H1 (cell line): ENCODE measurements around the gene CCL4. TPM values are rescaled to one million over a fixed set of nuclear protein-coding genes. Genes with fewer than 3 reads are reported as not detected.

Source experiments
- BRCA1 ChIP-seq: IDR thresholded peaks from 2 replicates; pipeline ENCODE4 v1.6.1; 2012; ENCODE audit warnings: low read depth, low read length, improper control_type of control experiment
- SAP30 ChIP-seq: fragments of 300-600 bp; sonication (generic); IDR thresholded peaks from 2 replicates; pipeline ENCODE4 v1.7.1; 2012; ENCODE audit warnings: low read length, moderate library complexity, mild to moderate bottlenecking, inconsistent platforms; ENCODE audit not compliant: insufficient read depth, insufficient replicate concordance
- TCF12 ChIP-seq: IDR thresholded peaks from 2 replicates; pipeline ENCODE4 v1.6.1; 2011; ENCODE audit warnings: low read depth, mild to moderate bottlenecking, low read length
- polyA plus RNA-seq, 7 experiments: library from polyadenylated mRNA; depleted of rRNA in 3 of 7; stranded (reverse) in 5 of 7; unstranded in 2 of 7; fragments of >200 nt in 5 of 7; fragments of 200-250 nt in 2 of 7; gene quantifications; 1 replicate in 5 of 7; 2 replicates in 1 of 7; 4 replicates in 1 of 7; pipeline versions ENCODE4 v1.2.1 to v1.2.3, GENCODE V29; 2011 to 2013; ENCODE audit warnings: missing spikeins in 2 of 7, mixed read lengths in 2 of 7
- total RNA-seq: library from RNA; stranded (reverse); fragmentation: NEBNext Ultra II Directional; extraction: Animal tissue kit (Norgen Biotek cat#: 25700); gene quantifications from 2 replicates; pipeline ENCODE4 v1.2.1, GENCODE V29; 2021
- TF ChIP-seq, protein P1 (sequence below): fragments of 300-600 bp; sonication (generic); IDR thresholded peaks from 2 replicates; pipeline ENCODE4 v1.7.1; 2012; ENCODE audit warnings: low read length, moderate library complexity, mild to moderate bottlenecking, inconsistent platforms; ENCODE audit not compliant: insufficient replicate concordance

CCL4 gene
- total and polyA plus RNA-seq, 2 of the 8 experiments (the other 6 are each of a cell fraction or from before 2014, with no cell fraction given), result not detected

DNA sequence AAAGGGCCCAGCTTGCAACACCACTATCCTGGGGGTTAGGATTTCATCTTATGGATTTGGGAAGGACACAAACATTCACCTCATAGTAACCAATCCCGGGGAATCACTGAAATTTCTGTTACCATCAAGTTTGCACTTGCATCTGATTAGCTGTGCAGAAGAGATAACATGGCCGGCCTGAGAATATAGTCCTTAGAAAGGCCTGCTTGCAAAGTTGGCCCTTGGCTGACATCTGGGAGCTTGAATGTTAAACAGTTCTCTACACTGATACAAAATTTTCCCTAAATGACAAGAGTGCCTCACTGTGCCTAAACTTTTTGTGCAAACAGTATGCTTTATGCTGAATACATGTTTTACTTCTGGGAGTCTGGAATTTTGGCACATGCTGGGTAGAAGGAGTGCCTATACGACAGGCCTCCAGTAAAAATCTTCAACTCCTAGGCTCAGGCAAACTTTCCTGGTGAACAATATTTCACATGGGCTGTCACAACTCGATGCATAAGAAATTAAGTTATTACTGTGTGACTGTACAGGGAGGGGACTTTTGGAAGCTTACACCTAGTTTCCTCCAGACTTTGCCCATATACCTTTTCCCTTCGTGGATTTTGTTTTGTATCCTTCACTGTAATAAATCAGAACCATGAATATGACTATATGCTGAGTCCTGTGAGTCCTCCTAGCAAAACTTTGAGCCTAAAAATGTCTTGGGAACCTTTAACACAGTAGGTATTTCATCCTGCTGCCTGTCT is 41.5 kb downstream of the CCL4 start (continued):
- TF ChIP-seq, protein P1, sequence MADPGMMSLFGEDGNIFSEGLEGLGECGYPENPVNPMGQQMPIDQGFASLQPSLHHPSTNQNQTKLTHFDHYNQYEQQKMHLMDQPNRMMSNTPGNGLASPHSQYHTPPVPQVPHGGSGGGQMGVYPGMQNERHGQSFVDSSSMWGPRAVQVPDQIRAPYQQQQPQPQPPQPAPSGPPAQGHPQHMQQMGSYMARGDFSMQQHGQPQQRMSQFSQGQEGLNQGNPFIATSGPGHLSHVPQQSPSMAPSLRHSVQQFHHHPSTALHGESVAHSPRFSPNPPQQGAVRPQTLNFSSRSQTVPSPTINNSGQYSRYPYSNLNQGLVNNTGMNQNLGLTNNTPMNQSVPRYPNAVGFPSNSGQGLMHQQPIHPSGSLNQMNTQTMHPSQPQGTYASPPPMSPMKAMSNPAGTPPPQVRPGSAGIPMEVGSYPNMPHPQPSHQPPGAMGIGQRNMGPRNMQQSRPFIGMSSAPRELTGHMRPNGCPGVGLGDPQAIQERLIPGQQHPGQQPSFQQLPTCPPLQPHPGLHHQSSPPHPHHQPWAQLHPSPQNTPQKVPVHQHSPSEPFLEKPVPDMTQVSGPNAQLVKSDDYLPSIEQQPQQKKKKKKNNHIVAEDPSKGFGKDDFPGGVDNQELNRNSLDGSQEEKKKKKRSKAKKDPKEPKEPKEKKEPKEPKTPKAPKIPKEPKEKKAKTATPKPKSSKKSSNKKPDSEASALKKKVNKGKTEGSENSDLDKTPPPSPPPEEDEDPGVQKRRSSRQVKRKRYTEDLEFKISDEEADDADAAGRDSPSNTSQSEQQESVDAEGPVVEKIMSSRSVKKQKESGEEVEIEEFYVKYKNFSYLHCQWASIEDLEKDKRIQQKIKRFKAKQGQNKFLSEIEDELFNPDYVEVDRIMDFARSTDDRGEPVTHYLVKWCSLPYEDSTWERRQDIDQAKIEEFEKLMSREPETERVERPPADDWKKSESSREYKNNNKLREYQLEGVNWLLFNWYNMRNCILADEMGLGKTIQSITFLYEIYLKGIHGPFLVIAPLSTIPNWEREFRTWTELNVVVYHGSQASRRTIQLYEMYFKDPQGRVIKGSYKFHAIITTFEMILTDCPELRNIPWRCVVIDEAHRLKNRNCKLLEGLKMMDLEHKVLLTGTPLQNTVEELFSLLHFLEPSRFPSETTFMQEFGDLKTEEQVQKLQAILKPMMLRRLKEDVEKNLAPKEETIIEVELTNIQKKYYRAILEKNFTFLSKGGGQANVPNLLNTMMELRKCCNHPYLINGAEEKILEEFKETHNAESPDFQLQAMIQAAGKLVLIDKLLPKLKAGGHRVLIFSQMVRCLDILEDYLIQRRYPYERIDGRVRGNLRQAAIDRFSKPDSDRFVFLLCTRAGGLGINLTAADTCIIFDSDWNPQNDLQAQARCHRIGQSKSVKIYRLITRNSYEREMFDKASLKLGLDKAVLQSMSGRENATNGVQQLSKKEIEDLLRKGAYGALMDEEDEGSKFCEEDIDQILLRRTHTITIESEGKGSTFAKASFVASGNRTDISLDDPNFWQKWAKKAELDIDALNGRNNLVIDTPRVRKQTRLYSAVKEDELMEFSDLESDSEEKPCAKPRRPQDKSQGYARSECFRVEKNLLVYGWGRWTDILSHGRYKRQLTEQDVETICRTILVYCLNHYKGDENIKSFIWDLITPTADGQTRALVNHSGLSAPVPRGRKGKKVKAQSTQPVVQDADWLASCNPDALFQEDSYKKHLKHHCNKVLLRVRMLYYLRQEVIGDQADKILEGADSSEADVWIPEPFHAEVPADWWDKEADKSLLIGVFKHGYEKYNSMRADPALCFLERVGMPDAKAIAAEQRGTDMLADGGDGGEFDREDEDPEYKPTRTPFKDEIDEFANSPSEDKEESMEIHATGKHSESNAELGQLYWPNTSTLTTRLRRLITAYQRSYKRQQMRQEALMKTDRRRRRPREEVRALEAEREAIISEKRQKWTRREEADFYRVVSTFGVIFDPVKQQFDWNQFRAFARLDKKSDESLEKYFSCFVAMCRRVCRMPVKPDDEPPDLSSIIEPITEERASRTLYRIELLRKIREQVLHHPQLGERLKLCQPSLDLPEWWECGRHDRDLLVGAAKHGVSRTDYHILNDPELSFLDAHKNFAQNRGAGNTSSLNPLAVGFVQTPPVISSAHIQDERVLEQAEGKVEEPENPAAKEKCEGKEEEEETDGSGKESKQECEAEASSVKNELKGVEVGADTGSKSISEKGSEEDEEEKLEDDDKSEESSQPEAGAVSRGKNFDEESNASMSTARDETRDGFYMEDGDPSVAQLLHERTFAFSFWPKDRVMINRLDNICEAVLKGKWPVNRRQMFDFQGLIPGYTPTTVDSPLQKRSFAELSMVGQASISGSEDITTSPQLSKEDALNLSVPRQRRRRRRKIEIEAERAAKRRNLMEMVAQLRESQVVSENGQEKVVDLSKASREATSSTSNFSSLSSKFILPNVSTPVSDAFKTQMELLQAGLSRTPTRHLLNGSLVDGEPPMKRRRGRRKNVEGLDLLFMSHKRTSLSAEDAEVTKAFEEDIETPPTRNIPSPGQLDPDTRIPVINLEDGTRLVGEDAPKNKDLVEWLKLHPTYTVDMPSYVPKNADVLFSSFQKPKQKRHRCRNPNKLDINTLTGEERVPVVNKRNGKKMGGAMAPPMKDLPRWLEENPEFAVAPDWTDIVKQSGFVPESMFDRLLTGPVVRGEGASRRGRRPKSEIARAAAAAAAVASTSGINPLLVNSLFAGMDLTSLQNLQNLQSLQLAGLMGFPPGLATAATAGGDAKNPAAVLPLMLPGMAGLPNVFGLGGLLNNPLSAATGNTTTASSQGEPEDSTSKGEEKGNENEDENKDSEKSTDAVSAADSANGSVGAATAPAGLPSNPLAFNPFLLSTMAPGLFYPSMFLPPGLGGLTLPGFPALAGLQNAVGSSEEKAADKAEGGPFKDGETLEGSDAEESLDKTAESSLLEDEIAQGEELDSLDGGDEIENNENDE, result no peak
- TF ChIP-seq TCF12 (no peak), BRCA1 (no peak), SAP30 (no peak)
